C4-2B (cell line): ENCODE data around the gene TNFRSF19.

Experiments
- ZFX ChIP-seq: fragments of 450-650 bp; IDR thresholded peaks from 2 replicates; pipeline ENCODE4 v1.6.1; 2017
- TF ChIP-seq, protein P1 (sequence below): fragments of 450-650 bp; conservative IDR thresholded peaks from 2 replicates; pipeline ENCODE4 v1.5.1; 2017; ENCODE audit warnings: mild to moderate bottlenecking

DNA sequence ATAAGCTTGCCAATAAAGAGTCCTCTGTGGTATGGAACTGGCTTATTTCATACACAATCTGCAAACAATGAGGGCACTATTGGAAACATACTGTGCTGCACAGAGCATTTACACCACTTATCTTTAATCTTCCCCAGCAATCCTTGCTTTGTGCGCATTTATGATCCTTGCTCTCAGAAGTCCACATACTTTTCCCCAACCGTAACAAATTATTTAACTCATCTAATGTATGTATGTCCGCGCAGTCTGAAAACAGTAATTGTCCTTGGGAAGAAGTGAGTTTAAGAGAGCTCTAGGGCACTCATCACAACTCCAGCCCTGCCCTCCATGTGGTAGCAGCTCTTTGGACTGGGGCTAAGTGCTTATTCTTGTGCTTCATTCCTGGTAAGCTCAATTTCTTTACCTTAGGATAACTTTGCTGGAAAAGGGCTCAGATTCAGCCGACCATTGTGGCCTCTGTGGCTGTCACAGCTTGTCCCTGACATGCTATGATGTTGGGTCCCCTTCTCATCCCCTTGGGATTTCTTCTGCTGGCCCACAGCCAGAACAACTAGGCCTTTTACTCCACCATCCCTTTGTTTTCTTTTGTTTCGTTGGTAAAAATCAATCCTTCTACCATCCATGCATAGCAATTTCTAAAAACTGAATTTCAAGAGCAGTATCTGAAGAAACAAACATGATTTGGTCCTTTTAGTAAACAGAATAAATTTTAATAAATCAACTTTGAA, 152.7 kb downstream of the TNFRSF19 start:
- TF ChIP-seq, protein P1, sequence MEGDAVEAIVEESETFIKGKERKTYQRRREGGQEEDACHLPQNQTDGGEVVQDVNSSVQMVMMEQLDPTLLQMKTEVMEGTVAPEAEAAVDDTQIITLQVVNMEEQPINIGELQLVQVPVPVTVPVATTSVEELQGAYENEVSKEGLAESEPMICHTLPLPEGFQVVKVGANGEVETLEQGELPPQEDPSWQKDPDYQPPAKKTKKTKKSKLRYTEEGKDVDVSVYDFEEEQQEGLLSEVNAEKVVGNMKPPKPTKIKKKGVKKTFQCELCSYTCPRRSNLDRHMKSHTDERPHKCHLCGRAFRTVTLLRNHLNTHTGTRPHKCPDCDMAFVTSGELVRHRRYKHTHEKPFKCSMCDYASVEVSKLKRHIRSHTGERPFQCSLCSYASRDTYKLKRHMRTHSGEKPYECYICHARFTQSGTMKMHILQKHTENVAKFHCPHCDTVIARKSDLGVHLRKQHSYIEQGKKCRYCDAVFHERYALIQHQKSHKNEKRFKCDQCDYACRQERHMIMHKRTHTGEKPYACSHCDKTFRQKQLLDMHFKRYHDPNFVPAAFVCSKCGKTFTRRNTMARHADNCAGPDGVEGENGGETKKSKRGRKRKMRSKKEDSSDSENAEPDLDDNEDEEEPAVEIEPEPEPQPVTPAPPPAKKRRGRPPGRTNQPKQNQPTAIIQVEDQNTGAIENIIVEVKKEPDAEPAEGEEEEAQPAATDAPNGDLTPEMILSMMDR = no peak
- TF ChIP-seq ZFX = peak; percentile 54; the same call in 1 of the 2 replicates
